HCT116 (cell line): Measurements from ENCODE around the gene GOLGA1.

Source experiments
- CTCF ChIP-seq, 3 experiments: fragments of 200-600 bp in 1 of 3; sonication (generic) in 1 of 3; IDR thresholded peaks in 2 of 3; conservative IDR thresholded peaks in 1 of 3; 2 replicates each; pipeline ENCODE4 v1.5.1; 2012 to 2017; ENCODE audit warnings: low read depth in 2 of 3, low read length in 2 of 3, antibody characterized with exemption in 1 of 3, borderline replicate concordance in 1 of 3, control low read depth in 1 of 3, mild to moderate bottlenecking in 1 of 3, mixed read lengths in 1 of 3, mixed run types in 1 of 3, moderate library complexity in 1 of 3; ENCODE audit not compliant: insufficient read depth in 1 of 3
- EGR1 ChIP-seq: IDR thresholded peaks from 2 replicates; pipeline ENCODE4 v1.6.1; 2012; ENCODE audit warnings: low read depth
- EZH2 ChIP-seq: fragments of 200-600 bp; sonication (generic); IDR thresholded peaks from 2 replicates; pipeline ENCODE4 v1.6.1; 2017; ENCODE audit warnings: antibody characterized with exemption, mixed run types
- POLR2A ChIP-seq: IDR thresholded peaks from 2 replicates; pipeline ENCODE4 v1.7.0; 2011; ENCODE audit warnings: borderline replicate concordance; ENCODE audit not compliant: insufficient read depth, insufficient read length; ENCODE audit errors: extremely low read depth
- POLR2AphosphoS5 ChIP-seq: IDR thresholded peaks from 2 replicates; pipeline ENCODE4 v1.6.1; 2011; ENCODE audit warnings: mild to moderate bottlenecking, low read depth, low read length, moderate library complexity
- SIN3A ChIP-seq: IDR thresholded peaks from 2 replicates; pipeline ENCODE4 v1.6.1; 2012; ENCODE audit warnings: low read depth
- TCF7L2 ChIP-seq: IDR thresholded peaks from 2 replicates; pipeline ENCODE4 v1.7.0; 2011; ENCODE audit warnings: borderline replicate concordance, inconsistent platforms; ENCODE audit not compliant: insufficient read depth, insufficient read length; ENCODE audit errors: extremely low read depth

- TF ChIP-seq POLR2A: no peak
- no peak for TF ChIP-seq POLR2AphosphoS5
- TF ChIP-seq CTCF (IDR thresholded peaks at IDR 0.05 in 2 of 3, conservative IDR thresholded peaks at IDR 0.05 in 1 of 3; ENCODE audit: borderline replicate concordance in 1 of 3, insufficient read depth in 1 of 3, low read depth in 2 of 3, low read length in 2 of 3): no peak
- no peak for TF ChIP-seq EZH2
- no peak for TF ChIP-seq EGR1
- no peak for TF ChIP-seq SIN3A
- TF ChIP-seq TCF7L2: no peak
Observed at GRCh38 chr9:124964604-124965003, 23.7 kb upstream of the GOLGA1 start.
